Smooth muscle cell (in vitro differentiated cells): Measurements from ENCODE around the gene DNMT3A. TPM values are rescaled to one million over a fixed set of nuclear protein-coding genes. Genes with fewer than 3 reads are reported as not detected.
A peak's percentile ranks its signal among the peaks of the same experiment; 100 is the strongest.

Experiments used
- DNase-seq: peaks from one replicate; lab custom pipeline; 2025; ENCODE audit not compliant: unreplicated experiment; lab: John Stamatoyannopoulos, UW
- H2AFZ ChIP-seq: fragments of 200-600 bp; sonication (generic); 2 replicates; pipeline ENCODE4 v1.6.0; 2016; ENCODE audit warnings: antibody characterized with exemption, low read depth, mild to moderate bottlenecking
- H3F3A ChIP-seq: fragments of 200-600 bp; sonication (generic); 2 replicates; pipeline ENCODE4 v1.6.0; 2017; ENCODE audit warnings: antibody characterized with exemption, low read depth
- H3K27ac ChIP-seq: fragments of 200-600 bp; sonication (generic); 2 replicates; pipeline ENCODE4 v1.5.1; 2016; ENCODE audit warnings: low read depth, mild to moderate bottlenecking
- H3K27me3 ChIP-seq: fragments of 200-600 bp; sonication (generic); 2 replicates; pipeline ENCODE4 v1.6.1; 2016; ENCODE audit warnings: low read depth, mild to moderate bottlenecking
- H3K36me3 ChIP-seq: fragments of 200-600 bp; sonication (generic); 2 replicates; pipeline ENCODE4 v1.5.1; 2016; ENCODE audit warnings: low read depth
- H3K4me1 ChIP-seq: fragments of 200-600 bp; sonication (generic); 2 replicates; pipeline ENCODE4 v1.5.1; 2016; ENCODE audit warnings: low read depth
- H3K4me2 ChIP-seq: fragments of 200-600 bp; sonication (generic); 2 replicates; pipeline ENCODE4 v1.6.0; 2016; ENCODE audit warnings: mild to moderate bottlenecking
- H3K4me3 ChIP-seq: fragments of 200-600 bp; sonication (generic); 2 replicates; pipeline ENCODE4 v1.5.1; 2016; ENCODE audit warnings: mild to moderate bottlenecking
- H3K79me2 ChIP-seq: fragments of 200-600 bp; sonication (generic); 2 replicates; pipeline ENCODE4 v1.6.0; 2016; ENCODE audit warnings: low read depth, mild to moderate bottlenecking
- H3K9ac ChIP-seq: fragments of 200-600 bp; sonication (generic); 2 replicates; pipeline ENCODE4 v1.6.0; 2016; ENCODE audit warnings: low read depth
- H3K9me3 ChIP-seq: fragments of 200-600 bp; sonication (generic); replicated peaks from 2 replicates; pipeline ENCODE4 v1.5.1; 2016; ENCODE audit warnings: low read depth
- H4K20me1 ChIP-seq: fragments of 200-600 bp; sonication (generic); 2 replicates; pipeline ENCODE4 v1.6.0; 2016; ENCODE audit warnings: low read depth
- CTCF ChIP-seq: fragments of 200-600 bp; sonication (generic); IDR thresholded peaks from 2 replicates; pipeline ENCODE4 v1.5.1; 2017; ENCODE audit warnings: borderline replicate concordance, mild to moderate bottlenecking, antibody characterized with exemption; ENCODE audit not compliant: insufficient read depth, poor library complexity, severe bottlenecking
- WGBS: methylation state at CpG from one replicate; pipeline ENCODE4 v1.1.7; 2016; ENCODE audit warnings: low lambda C conversion rate; 5-methylcytosine and 5-hydroxymethylcytosine counted together
- polyA plus RNA-seq: library from polyadenylated mRNA; unstranded; fragments of >200 nt; fragmentation: Nextera tagmentation; extraction: Ambion mirVana; gene quantifications from 2 replicates; pipeline ENCODE4 v1.2.1, GENCODE V29; 2016
- total RNA-seq: library from RNA; depleted of rRNA; stranded (reverse); fragments of >200 nt; gene quantifications from 2 replicates; pipeline ENCODE4 v1.2.3, GENCODE V29; 2014

The DNMT3A gene
- total and polyA plus RNA-seq, 2 experiments from 2014 or later: 16.4 to 19.9 TPM

GRCh38 chr2:25257931-25258846 is 83.5 kb downstream of the DNMT3A start:
- no peaks in the 10 kb centered on the region for H4K20me1 ChIP-seq

GRCh38 chr2:25257032-25257552 is 84.6 kb downstream of the DNMT3A start:
- H3K4me3 ChIP-seq: no peak overlapping the region
- no peaks in the 10 kb centered on the region for H4K20me1 ChIP-seq
- H3K27ac ChIP-seq: peak overlapping the region; percentile 81
- H3K4me1 ChIP-seq: peaks cover 48% of the 10 kb centered on the region
- no peaks in the 10 kb centered on the region for H3K36me3 ChIP-seq
- H2AFZ ChIP-seq: no peak overlapping the region
- H3K9ac ChIP-seq: peak overlapping the region; percentile 55
- peaks cover 6% of the 10 kb centered on the region for H3F3A ChIP-seq
- no peaks in the 10 kb centered on the region for H3K79me2 ChIP-seq
- H3K27me3 ChIP-seq: no peaks in the 10 kb centered on the region
- 42% methylated on average over 9 of the region's 9 CpGs for WGBS
- TF ChIP-seq CTCF: no peak
- peak overlapping the region; percentile 62 for H3K4me2 ChIP-seq
- H3K9me3 ChIP-seq: no peaks in the 10 kb centered on the region
- DNase-seq: no peak

More at GRCh38 chr2:25257931-25258846, 83.5 kb downstream of the DNMT3A start:
- Histone ChIP-seq H3K79me2 (no peaks in the 10 kb centered on the region), H3K36me3 (no peaks in the 10 kb centered on the region), H3K9me3 (no peaks in the 10 kb centered on the region), H3K27me3 (no peaks in the 10 kb centered on the region), H3K9ac (no peak overlapping the region), H3K4me2 (no peak overlapping the region), H3K4me3 (no peak overlapping the region), H3K4me1 (peaks cover 40% of the 10 kb centered on the region), H2AFZ (no peak overlapping the region), H3F3A (peaks cover 6% of the 10 kb centered on the region), H3K27ac (peak overlapping the region; percentile 81)
- no peak for TF ChIP-seq CTCF
- no peak for DNase-seq
- WGBS: 83% methylated on average over 9 of the region's 9 CpGs

GRCh38 chr2:25256488-25256875 is 85.2 kb downstream of the DNMT3A start:
- no peak overlapping the region for H3K4me3 ChIP-seq
- no peaks in the 10 kb centered on the region for H3K79me2 ChIP-seq
- H3K9ac ChIP-seq: peak overlapping the region; percentile 55
- no peaks in the 10 kb centered on the region for H3K9me3 ChIP-seq
- WGBS: 78% methylated on average over 2 of the region's 2 CpGs
- DNase-seq: no peak
- peak overlapping the region; percentile 81 for H3K27ac ChIP-seq
- no peaks in the 10 kb centered on the region for H4K20me1 ChIP-seq
- peaks cover 6% of the 10 kb centered on the region for H3F3A ChIP-seq
- H2AFZ ChIP-seq: no peak overlapping the region
- no peak for TF ChIP-seq CTCF
- peak overlapping the region; percentile 62 for H3K4me2 ChIP-seq
- H3K36me3 ChIP-seq: no peaks in the 10 kb centered on the region
- H3K27me3 ChIP-seq: no peaks in the 10 kb centered on the region
- H3K4me1 ChIP-seq: peaks cover 48% of the 10 kb centered on the region
